Lower leg skin (tissue), 3 donors: ENCODE data around the gene CD83.

Experiments
- CTCF ChIP-seq, 3 donors: fragments of 450-650 bp; IDR thresholded peaks; one replicate each; pipeline ENCODE4 v1.5.1; 2016; ENCODE audit warnings: antibody characterized with exemption in 3 of 3, mild to moderate bottlenecking in 3 of 3, moderate library complexity in 2 of 3
- POLR2A ChIP-seq, 2 donors: fragments of 450-650 bp; IDR thresholded peaks; one replicate each; pipeline ENCODE4 v1.6.1; 2016 to 2017; ENCODE audit warnings: antibody characterized with exemption in 2 of 2, mild to moderate bottlenecking in 1 of 2, moderate library complexity in 1 of 2

- TF ChIP-seq CTCF (IDR thresholded peaks at IDR 0.05) = no peak
- TF ChIP-seq POLR2A (IDR thresholded peaks at IDR 0.05) = no peak
Measured at GRCh38 chr6:14182916-14183315, 65.3 kb downstream of the CD83 start.
